Measurements from ENCODE around the gene SLC44A5. TPM values are rescaled to one million over a fixed set of nuclear protein-coding genes. Genes with fewer than 3 reads are reported as not detected.

Gene SLC44A5
- total and polyA plus RNA-seq, 9 donors: 0.12 to 1.4 (median 0.20) TPM

GRCh38 chr1:75554870-75555269 lies 56.0 kb downstream of the SLC44A5 start:
- no CpG with 5 or more reads among the region's 1 CpG for WGBS (ENCODE audit: insufficient coverage)
- no peak overlapping the region for H3K27ac ChIP-seq (ENCODE audit: low read length)
- H3K36me3 ChIP-seq (ENCODE audit: control insufficient read depth, insufficient read depth, low read length): no peaks in the 10 kb centered on the region
- H3K27me3 ChIP-seq (ENCODE audit: control insufficient read depth, insufficient read depth, low read length): no peaks in the 10 kb centered on the region
- no peak overlapping the region for H3K4me3 ChIP-seq (ENCODE audit: low read length)
- H3K9me3 ChIP-seq (replicated peaks; ENCODE audit: control insufficient read depth, low read depth, low read length): no peaks in the 10 kb centered on the region
- H3K4me1 ChIP-seq (ENCODE audit: control insufficient read depth, insufficient read depth, low read length): no peaks in the 10 kb centered on the region
- DNase-seq: no peak

DNA sequence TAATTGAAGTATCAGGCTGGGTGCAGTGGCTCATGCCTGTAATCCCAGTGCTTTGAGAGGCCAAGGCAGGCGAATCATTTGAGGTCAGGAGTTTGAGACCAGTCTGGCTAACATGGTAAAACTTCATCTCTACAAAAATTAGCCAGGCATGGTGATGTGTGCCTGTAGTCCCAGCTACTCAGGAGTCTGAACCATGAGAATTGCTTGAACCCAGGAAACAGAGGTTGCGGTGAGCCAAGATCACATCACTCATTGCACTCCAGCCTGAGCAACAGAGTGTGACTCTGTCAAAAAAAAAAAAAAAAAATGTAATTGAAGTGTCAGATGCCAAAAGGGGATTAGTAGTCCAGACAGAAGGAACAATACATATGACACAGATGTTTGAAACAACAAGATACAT lies 56.7 kb downstream of the SLC44A5 start:
- H3K4me1 ChIP-seq (ENCODE audit: control insufficient read depth, insufficient read depth, low read length): no peaks in the 10 kb centered on the region
- H3K27ac ChIP-seq (ENCODE audit: low read length): no peak overlapping the region
- no peaks in the 10 kb centered on the region for H3K9me3 ChIP-seq (replicated peaks; ENCODE audit: control insufficient read depth, low read depth, low read length)
- no peaks in the 10 kb centered on the region for H3K27me3 ChIP-seq (ENCODE audit: control insufficient read depth, insufficient read depth, low read length)
- H3K36me3 ChIP-seq (ENCODE audit: control insufficient read depth, insufficient read depth, low read length): no peaks in the 10 kb centered on the region
- no peak overlapping the region for H3K4me3 ChIP-seq (ENCODE audit: low read length)
- DNase-seq: no peak
- WGBS (ENCODE audit: insufficient coverage): 83% methylated on average over 1 of the region's 2 CpGs

- Histone ChIP-seq H3K9me3 (replicated peaks; ENCODE audit: control insufficient read depth, low read depth, low read length) (no peaks in the 10 kb centered on the region), H3K4me3 (ENCODE audit: low read length) (no peak overlapping the region), H3K4me1 (ENCODE audit: control insufficient read depth, insufficient read depth, low read length) (no peaks in the 10 kb centered on the region), H3K27me3 (ENCODE audit: control insufficient read depth, insufficient read depth, low read length) (no peaks in the 10 kb centered on the region), H3K36me3 (ENCODE audit: control insufficient read depth, insufficient read depth, low read length) (no peaks in the 10 kb centered on the region), H3K27ac (ENCODE audit: low read length) (no peak overlapping the region)
- DNase-seq: no peak
These were observed 60.4 kb downstream of the SLC44A5 start for GRCh38 chr1:75550559-75550958.

GRCh38 chr1:75548721-75549480 lies 62.0 kb downstream of the SLC44A5 start:
- H3K4me1 ChIP-seq (ENCODE audit: control insufficient read depth, insufficient read depth, low read length): no peaks in the 10 kb centered on the region
- H3K27me3 ChIP-seq (ENCODE audit: control insufficient read depth, insufficient read depth, low read length): no peaks in the 10 kb centered on the region
- no peaks in the 10 kb centered on the region for H3K36me3 ChIP-seq (ENCODE audit: control insufficient read depth, insufficient read depth, low read length)
- H3K27ac ChIP-seq (ENCODE audit: low read length): no peak overlapping the region
- H3K4me3 ChIP-seq (ENCODE audit: low read length): no peak overlapping the region
- H3K9me3 ChIP-seq (replicated peaks; ENCODE audit: control insufficient read depth, low read depth, low read length): no peaks in the 10 kb centered on the region
- no peak for DNase-seq
- 60% methylated on average over 1 of the region's 3 CpGs for WGBS (ENCODE audit: insufficient coverage)

- Histone ChIP-seq H3K27ac (ENCODE audit: low read length) (no peak overlapping the region), H3K9me3 (replicated peaks; ENCODE audit: control insufficient read depth, low read depth, low read length) (no peaks in the 10 kb centered on the region), H3K4me3 (ENCODE audit: low read length) (no peak overlapping the region), H3K36me3 (ENCODE audit: control insufficient read depth, insufficient read depth, low read length) (no peaks in the 10 kb centered on the region), H3K4me1 (ENCODE audit: control insufficient read depth, insufficient read depth, low read length) (no peaks in the 10 kb centered on the region), H3K27me3 (ENCODE audit: control insufficient read depth, insufficient read depth, low read length) (no peaks in the 10 kb centered on the region)
- no peak for DNase-seq
These were observed 67.2 kb downstream of the SLC44A5 start for GRCh38 chr1:75543705-75544104.

GRCh38 chr1:75542818-75543570 lies 67.9 kb downstream of the SLC44A5 start:
- no peak overlapping the region for H3K4me3 ChIP-seq (ENCODE audit: low read length)
- H3K9me3 ChIP-seq (replicated peaks; ENCODE audit: control insufficient read depth, low read depth, low read length): no peaks in the 10 kb centered on the region
- H3K27me3 ChIP-seq (ENCODE audit: control insufficient read depth, insufficient read depth, low read length): no peaks in the 10 kb centered on the region
- WGBS (ENCODE audit: insufficient coverage): 71% methylated on average over 1 of the region's 5 CpGs
- no peaks in the 10 kb centered on the region for H3K36me3 ChIP-seq (ENCODE audit: control insufficient read depth, insufficient read depth, low read length)
- H3K27ac ChIP-seq (ENCODE audit: low read length): no peak overlapping the region
- DNase-seq: no peak
- no peaks in the 10 kb centered on the region for H3K4me1 ChIP-seq (ENCODE audit: control insufficient read depth, insufficient read depth, low read length)

DNA sequence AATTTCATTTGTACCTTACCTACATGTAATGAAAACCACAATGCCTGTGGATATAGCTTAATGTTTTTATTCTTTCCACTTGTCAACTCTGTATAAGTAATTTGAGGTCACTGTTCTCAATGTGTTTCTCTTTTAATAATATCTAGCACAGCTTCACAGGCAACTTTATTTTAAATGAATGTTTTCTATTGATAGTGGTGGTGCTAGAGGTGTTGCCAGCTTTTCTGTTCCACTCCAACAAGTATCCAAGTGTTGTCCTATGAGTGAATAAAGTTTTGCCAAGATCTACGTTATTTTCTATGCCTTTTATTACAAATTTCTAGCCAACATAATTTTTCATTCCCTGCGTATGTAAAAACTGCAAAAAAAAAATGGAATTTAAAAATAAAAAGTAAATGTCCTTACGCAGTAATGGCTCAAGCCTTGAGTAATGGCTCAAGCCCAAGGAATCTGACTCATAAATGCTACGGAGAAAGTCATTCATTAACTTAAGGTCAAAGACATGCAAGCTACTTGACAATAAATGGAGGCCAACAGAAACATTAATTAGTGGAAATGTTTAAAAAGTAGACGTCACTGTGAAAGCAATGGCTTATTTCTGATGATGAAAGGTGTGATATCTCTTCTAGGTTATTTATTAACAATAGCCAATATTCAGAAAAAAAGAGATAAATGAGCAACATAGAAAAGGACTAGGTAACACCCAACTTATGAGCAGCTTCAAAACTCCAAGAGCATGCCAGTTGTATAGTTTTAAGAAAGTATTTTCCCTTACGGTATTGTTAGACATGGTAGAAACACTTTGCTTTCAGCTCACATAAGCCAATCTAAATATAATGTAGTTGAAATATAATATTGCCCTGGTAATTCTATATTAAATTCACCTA lies 71.4 kb downstream of the SLC44A5 start:
- no peak overlapping the region for H3K4me3 ChIP-seq (ENCODE audit: low read length)
- H3K36me3 ChIP-seq (ENCODE audit: control insufficient read depth, insufficient read depth, low read length): no peaks in the 10 kb centered on the region
- H3K27me3 ChIP-seq (ENCODE audit: control insufficient read depth, insufficient read depth, low read length): no peaks in the 10 kb centered on the region
- H3K4me1 ChIP-seq (ENCODE audit: control insufficient read depth, insufficient read depth, low read length): no peaks in the 10 kb centered on the region
- H3K9me3 ChIP-seq (replicated peaks; ENCODE audit: control insufficient read depth, low read depth, low read length): no peaks in the 10 kb centered on the region
- no peak overlapping the region for H3K27ac ChIP-seq (ENCODE audit: low read length)
- no CpG with 5 or more reads among the region's 6 CpGs for WGBS (ENCODE audit: insufficient coverage)
- DNase-seq: no peak

- Histone ChIP-seq H3K36me3 (ENCODE audit: control insufficient read depth, insufficient read depth, low read length) (no peaks in the 10 kb centered on the region), H3K9me3 (replicated peaks; ENCODE audit: control insufficient read depth, low read depth, low read length) (no peaks in the 10 kb centered on the region), H3K4me3 (ENCODE audit: low read length) (no peak overlapping the region), H3K4me1 (ENCODE audit: control insufficient read depth, insufficient read depth, low read length) (no peaks in the 10 kb centered on the region), H3K27me3 (ENCODE audit: control insufficient read depth, insufficient read depth, low read length) (no peaks in the 10 kb centered on the region), H3K27ac (ENCODE audit: low read length) (no peak overlapping the region)
- WGBS (ENCODE audit: insufficient coverage): no CpG with 5 or more reads among the region's 2 CpGs
- DNase-seq: no peak
These were observed 77.8 kb downstream of the SLC44A5 start for GRCh38 chr1:75533085-75533484.

DNA sequence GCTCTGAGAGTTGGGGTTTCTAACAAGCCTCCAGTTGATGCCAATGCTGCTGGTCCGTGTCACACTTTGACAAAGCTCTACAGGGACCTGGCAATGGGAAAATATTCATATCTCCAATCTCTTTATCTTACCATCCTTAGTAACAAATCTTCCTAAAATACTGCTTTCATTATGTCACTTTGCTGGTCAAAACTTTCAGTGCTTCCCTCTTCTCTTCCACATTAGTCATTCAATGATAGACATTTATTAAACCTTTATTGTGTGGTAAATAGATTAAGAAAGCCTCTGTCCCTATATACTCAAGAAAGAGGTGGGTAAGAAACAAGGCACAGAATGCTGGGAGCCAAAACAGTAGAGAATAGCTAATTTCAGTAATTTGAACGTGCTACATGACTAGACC lies 79.3 kb downstream of the SLC44A5 start:
- no peaks in the 10 kb centered on the region for H3K4me1 ChIP-seq (ENCODE audit: control insufficient read depth, insufficient read depth, low read length)
- H3K4me3 ChIP-seq (ENCODE audit: low read length): no peak overlapping the region
- H3K27me3 ChIP-seq (ENCODE audit: control insufficient read depth, insufficient read depth, low read length): no peaks in the 10 kb centered on the region
- DNase-seq: no peak
- H3K27ac ChIP-seq (ENCODE audit: low read length): no peak overlapping the region
- H3K36me3 ChIP-seq (ENCODE audit: control insufficient read depth, insufficient read depth, low read length): no peaks in the 10 kb centered on the region
- H3K9me3 ChIP-seq (replicated peaks; ENCODE audit: control insufficient read depth, low read depth, low read length): no peaks in the 10 kb centered on the region
- WGBS (ENCODE audit: insufficient coverage): 86% methylated on average over 1 of the region's 2 CpGs

DNA sequence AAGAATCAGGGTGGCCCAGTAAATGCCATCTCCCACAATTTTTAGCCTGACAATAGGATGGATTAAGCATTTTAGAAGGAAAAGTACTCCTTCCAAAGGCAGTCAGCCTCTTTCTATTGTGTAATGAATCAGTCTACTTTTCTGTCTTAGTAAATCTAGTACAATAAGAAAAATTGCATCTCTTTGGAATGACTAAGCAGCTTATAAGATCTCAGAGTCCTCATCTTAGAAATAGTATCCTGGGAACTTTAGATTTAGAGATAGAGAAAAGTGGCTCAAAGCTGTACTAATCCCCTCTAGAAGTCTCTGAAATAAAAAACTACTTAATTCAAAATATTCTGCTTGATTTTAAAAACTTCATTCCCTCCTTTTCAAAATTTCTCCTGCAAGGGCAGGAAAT lies 81.4 kb downstream of the SLC44A5 start:
- Histone ChIP-seq H3K9me3 (replicated peaks; ENCODE audit: control insufficient read depth, low read depth, low read length) (no peaks in the 10 kb centered on the region), H3K27ac (ENCODE audit: low read length) (no peak overlapping the region), H3K27me3 (ENCODE audit: control insufficient read depth, insufficient read depth, low read length) (no peaks in the 10 kb centered on the region), H3K4me3 (ENCODE audit: low read length) (no peak overlapping the region), H3K4me1 (ENCODE audit: control insufficient read depth, insufficient read depth, low read length) (no peaks in the 10 kb centered on the region), H3K36me3 (ENCODE audit: control insufficient read depth, insufficient read depth, low read length) (no peaks in the 10 kb centered on the region)
- DNase-seq: no peak
